ENCODE results near the gene FOXC1. TPM values are rescaled to one million over a fixed set of nuclear protein-coding genes. Genes with fewer than 3 reads are reported as not detected.

The FOXC1 gene
- total and polyA plus RNA-seq, 9 of the 15 experiments (the other 6 are each of a cell fraction or from before 2014, with no cell fraction given), result not detected

DNA sequence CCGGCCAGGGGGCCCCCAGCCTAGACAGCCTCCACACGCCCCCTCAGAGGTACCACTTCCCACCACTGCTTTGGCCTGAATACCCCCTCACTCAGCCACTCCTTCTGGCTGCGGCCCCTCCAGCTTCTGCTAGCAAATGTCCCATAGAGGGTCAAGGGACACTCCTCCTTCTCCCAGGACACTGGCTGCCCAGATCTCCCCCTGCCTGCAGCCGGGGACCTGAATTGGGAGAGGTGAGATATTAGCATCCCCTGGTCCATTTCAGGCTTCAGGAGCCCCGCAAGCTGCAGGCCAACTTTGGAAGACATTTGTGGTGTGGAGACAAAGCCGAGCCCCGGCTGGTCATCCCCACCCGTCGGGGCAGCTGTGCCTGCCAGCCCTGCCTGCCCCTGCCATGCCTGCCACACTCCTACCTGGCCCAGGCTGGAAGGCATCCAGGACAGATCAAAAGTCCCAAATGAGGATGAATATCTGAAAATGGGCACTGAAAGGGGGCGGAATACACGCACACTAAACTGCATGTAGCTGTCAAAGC is 32.5 kb upstream of the FOXC1 start:
- intact Hi-C loops (cut with micrococcal nuclease) (no loop called here), in situ Hi-C loops (cut with MboI) (no loop called here)
- Histone ChIP-seq H3K9me3 (replicated peaks; ENCODE audit: control insufficient read depth, insufficient read depth, low read depth, low read length) (no peaks in the 10 kb centered on the region), H3K27ac (ENCODE audit: extremely low read depth, low read depth, low read length) (no peak overlapping the region), H2AFZ (ENCODE audit: low read depth, low read length) (no peak overlapping the region), H3K4me2 (ENCODE audit: insufficient read depth, low read length) (no peak overlapping the region), H3K9ac (ENCODE audit: insufficient read depth in 1 of 2, low read depth in 2 of 2, low read length in 2 of 2) (no peak overlapping the region), H3K27me3 (ENCODE audit: control insufficient read depth in 2 of 2, insufficient read depth in 2 of 2, low read length in 2 of 2) (peaks cover 32 to 65% of the 10 kb centered on the region in 2 experiments; a peak in 4 of 5 replicates), H3K79me2 (ENCODE audit: control insufficient read depth, insufficient read depth, low read length) (no peaks in the 10 kb centered on the region), H4K20me1 (replicated peaks; ENCODE audit: control insufficient read depth, insufficient read depth, low read length) (no peaks in the 10 kb centered on the region), H3K36me3 (ENCODE audit: control insufficient read depth, insufficient read depth, low read length) (no peaks in the 10 kb centered on the region), H3K4me1 (replicated peaks in 1 of 2; ENCODE audit: control insufficient read depth in 2 of 2, insufficient read depth in 2 of 2, low read length in 2 of 2) (no peaks in the 10 kb centered on the region), H3K9me1 (ENCODE audit: control insufficient read depth, insufficient read depth, low read length) (no peaks in the 10 kb centered on the region), H3K4me3 (no peak overlapping the region)
- ATAC-seq, result no peak
- FAIRE-seq, result no peak
- DNase-seq (ENCODE audit: extremely low read depth in 1 of 4, low spot score in 3 of 4), result no peak
- CTCF ChIA-PET (ENCODE audit: low intra/inter-chr PET ratio), result interaction anchor here (0.7 kb wide), 1 partner anchor 302 kb away, joined by 3 read pairs; no protein-coding TSS in a partner anchor
- TF ChIP-seq ILK (tag; IDR thresholded peaks at IDR 0.05; ENCODE audit: borderline replicate concordance, low read depth) (no peak), CREM (IDR thresholded peaks at IDR 0.05; ENCODE audit: low read depth) (no peak), NBN (IDR thresholded peaks at IDR 0.05; ENCODE audit: low read depth) (no peak), HDAC1 (IDR thresholded peaks at IDR 0.05) (no peak), MTA2 (IDR thresholded peaks at IDR 0.05; ENCODE audit: low read depth) (no peak), ARHGAP35 (IDR thresholded peaks at IDR 0.05; ENCODE audit: partially characterized antibody) (no peak), FOXA1 (IDR thresholded peaks at IDR 0.05; ENCODE audit: borderline replicate concordance) (no peak), NCOR1 (IDR thresholded peaks at IDR 0.05) (no peak), CCNT2 (IDR thresholded peaks at IDR 0.05; ENCODE audit: borderline replicate concordance, extremely low read depth, insufficient read length, low read depth, low read length) (no peak)
- no TSS peak for BruUV-seq (replicated peaks)
- POLR2A ChIA-PET, result interaction anchor here (0.6 to 1.0 kb wide), 3 partner anchors 8 to 420 kb away, joined by 3 read pairs; no protein-coding TSS in a partner anchor
- 0% methylated on average over 11 of the region's 11 CpGs for WGBS (ENCODE audit: insufficient coverage, low coverage, missing lambda C conversion rate)

Data from K562 (cell line).